BJ (cell line): ENCODE results near the gene MRPL34. TPM values are rescaled to one million over a fixed set of nuclear protein-coding genes. Genes with fewer than 3 reads are reported as not detected.
"Not testable (repeated sequence)": the region's sequence is repeated elsewhere in the genome, so short reads cannot be mapped to it uniquely, and the experiment has no call there.

Experiments
- CTCF ChIA-PET: fragments of 350-600 bp; formaldehyde crosslinking; extraction: SDS; loops from one replicate; lab custom pipeline; 2021; ENCODE audit warnings: antibody characterized with exemption, inconsistent platforms; lab: Yijun Ruan, JAX
- POLR2A ChIA-PET: fragments of 300-600 bp; sonication (Branson Sonifier 250); formaldehyde crosslinking; extraction: SDS; loops from one replicate; lab custom pipeline; 2021; ENCODE audit warnings: antibody characterized with exemption; lab: Charles Lee
- DNase-seq: peaks from one replicate; pipeline ENCODE4 v3.0.0-alpha.2; 2011; ENCODE audit warnings: low read depth
- H3K27me3 ChIP-seq: 2 replicates; pipeline ENCODE4 v1.6.0; 2011; ENCODE audit warnings: low read length; ENCODE audit not compliant: control insufficient read depth, insufficient read depth
- H3K36me3 ChIP-seq: 2 replicates; pipeline ENCODE4 v1.5.1; 2011; ENCODE audit warnings: low read length; ENCODE audit not compliant: control insufficient read depth, insufficient read depth
- H3K4me3 ChIP-seq: 2 replicates; pipeline ENCODE4 v1.5.1; 2011; ENCODE audit warnings: low read depth, mild to moderate bottlenecking, control low read depth, low read length
- CTCF ChIP-seq: IDR thresholded peaks from 2 replicates; pipeline ENCODE4 v1.5.1; 2011; ENCODE audit warnings: low read depth, mild to moderate bottlenecking, control low read depth, inconsistent platforms, low read length, moderate library complexity; ENCODE audit not compliant: insufficient read depth
- polyA plus RNA-seq: library from polyadenylated mRNA; depleted of rRNA; stranded (reverse); fragments of >200 nt; gene quantifications from 2 replicates; pipeline ENCODE4 v1.2.3, GENCODE V29; 2011

Gene MRPL34
- polyA plus RNA-seq, 1 experiment, result 19.9 TPM

DNA sequence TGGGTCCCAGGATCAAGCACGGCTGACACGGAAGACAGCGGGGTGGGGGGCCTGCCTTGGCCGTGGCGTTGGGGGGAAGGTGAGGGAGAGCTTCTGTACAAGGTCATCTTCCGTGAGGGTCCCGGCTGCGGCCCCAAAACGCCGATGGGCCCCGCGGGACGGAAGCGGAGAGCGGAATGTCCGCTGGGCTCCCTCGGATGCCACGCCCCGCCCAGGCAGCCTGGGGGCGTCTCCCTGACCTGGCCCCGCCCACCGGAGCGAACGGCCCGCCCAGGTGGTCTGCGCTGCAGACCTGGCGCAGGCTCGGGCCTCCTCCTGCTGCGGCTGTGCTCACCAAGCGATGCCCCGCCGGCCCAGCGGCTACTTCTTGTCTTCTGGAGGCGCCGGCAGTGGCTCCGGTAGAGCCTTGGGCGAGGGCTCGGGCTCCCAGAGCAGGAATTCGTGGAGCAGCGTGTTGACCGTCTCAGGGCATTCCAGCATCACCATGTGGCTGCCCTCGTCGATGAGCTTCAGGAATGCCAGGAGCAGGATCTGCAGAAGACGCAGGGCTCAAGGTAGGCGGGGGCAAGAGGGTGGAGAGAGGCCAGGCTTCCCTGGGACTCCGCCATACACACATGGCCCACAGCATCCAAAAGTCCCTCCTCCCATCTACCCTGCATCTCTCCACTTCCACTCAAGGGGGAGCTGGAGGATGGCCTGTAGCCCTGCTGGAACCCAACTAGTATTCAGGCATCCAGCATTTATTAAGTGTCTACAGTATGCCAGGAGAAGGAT lies 13.2 kb upstream of the MRPL34 start:
- H3K36me3 ChIP-seq, result peaks cover 4% of the 10 kb centered on the region
- CTCF ChIA-PET, result interaction anchor here (0.6 to 5.3 kb wide), 13 partner anchors 10 to 801 kb away, joined by 3 to 52 read pairs (median 3); partner anchors contain the start of genes ABHD8, ANKLE1, MRPL34 and RPL18A
- DNase-seq, result peak; percentile 39
- TF ChIP-seq CTCF, result peak; percentile 80
- peak overlapping the region; percentile 58 for H3K4me3 ChIP-seq
- POLR2A ChIA-PET, result no interaction called here
- H3K27me3 ChIP-seq, result no peaks in the 10 kb centered on the region

GRCh38 chr19:17293605-17294004 lies 12.1 kb upstream of the MRPL34 start:
- TF ChIP-seq CTCF, result no peak
- POLR2A ChIA-PET, result no interaction called here
- CTCF ChIA-PET, result interaction anchor here (1.0 to 5.3 kb wide), 5 partner anchors 10 to 566 kb away, joined by 3 to 52 read pairs (median 24); partner anchors contain the start of genes ABHD8, ANKLE1, MRPL34 and RPL18A
- no peak for DNase-seq
- Histone ChIP-seq H3K4me3 (no peak overlapping the region), H3K27me3 (no peaks in the 10 kb centered on the region), H3K36me3 (peaks cover 4% of the 10 kb centered on the region)

- CTCF ChIA-PET, result interaction anchor here (0.5 to 5.3 kb wide), 2 partner anchors 9 to 45 kb away, joined by 3 to 52 read pairs; partner anchors contain the start of genes ABHD8 and MRPL34
- DNase-seq, result no peak
- Histone ChIP-seq H3K36me3 (peaks cover 6% of the 10 kb centered on the region), H3K4me3 (no peak overlapping the region), H3K27me3 (no peaks in the 10 kb centered on the region)
- TF ChIP-seq CTCF, result no peak
- POLR2A ChIA-PET, result no interaction called here
These were observed 11.4 kb upstream of the MRPL34 start for GRCh38 chr19:17294051-17294891.

DNA sequence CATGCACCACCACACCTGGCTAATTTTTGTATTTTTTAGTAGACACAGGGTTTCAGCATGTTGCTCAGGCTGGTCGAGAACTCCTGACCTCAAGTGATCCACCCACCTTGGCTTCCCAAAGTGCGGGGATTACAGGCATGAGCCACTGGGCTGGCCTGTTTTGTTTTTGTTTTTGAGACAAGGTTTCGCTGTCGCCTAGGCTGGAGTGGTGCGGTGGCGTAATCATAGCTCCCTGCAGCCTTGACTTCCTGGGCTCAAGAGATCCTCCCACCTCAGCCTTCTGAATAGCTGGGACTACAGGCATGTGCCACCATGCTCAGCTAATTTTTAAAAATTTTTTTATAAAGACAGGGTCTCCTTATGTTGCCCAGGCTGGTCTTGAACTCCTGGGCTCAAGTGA lies 10.1 kb upstream of the MRPL34 start:
- H3K4me3 ChIP-seq, DNase-seq, H3K36me3 ChIP-seq, POLR2A ChIA-PET, H3K27me3 ChIP-seq: not testable (repeated sequence)
- CTCF ChIA-PET, result interaction anchor here (1.3 to 5.3 kb wide), 3 partner anchors 8 to 91 kb away, joined by 4 to 52 read pairs (median 5); partner anchors contain the start of genes ABHD8 and MRPL34

DNA sequence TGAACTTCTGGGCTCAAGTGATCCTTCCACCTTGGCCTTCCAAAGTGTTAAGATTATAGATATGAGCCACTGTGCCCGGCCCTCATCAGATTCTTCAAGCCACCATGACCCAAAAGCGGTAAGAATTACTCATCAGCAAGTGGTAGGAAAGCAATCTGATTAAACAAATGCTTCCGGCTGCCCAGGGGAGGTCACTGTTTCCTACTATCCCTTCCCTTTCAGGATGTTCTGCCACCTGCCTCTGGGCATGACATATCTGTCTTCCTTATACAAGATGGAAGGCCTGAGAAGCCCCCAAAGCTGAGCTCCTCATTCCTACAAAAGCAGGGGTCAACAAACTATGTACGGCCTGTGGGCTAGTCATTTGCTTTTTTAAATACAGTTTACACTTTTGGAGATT lies 9.4 kb upstream of the MRPL34 start:
- POLR2A ChIA-PET, result no interaction called here

More for the DNA sequence above, 9.4 kb upstream of the MRPL34 start:
- Histone ChIP-seq H3K36me3 (peaks cover 6% of the 10 kb centered on the region), H3K27me3 (no peaks in the 10 kb centered on the region), H3K4me3 (no peak overlapping the region)
- no peak for DNase-seq
- CTCF ChIA-PET, result interaction anchor here (1.3 to 1.6 kb wide), 2 partner anchors 13 to 90 kb away, joined by 4 to 5 read pairs; no protein-coding TSS in a partner anchor
- TF ChIP-seq CTCF, result no peak
